CD4-positive, alpha-beta T cell treated with Interleukin-17A for 1 hour (primary cell): Measurements from ENCODE around the gene FRMPD2.

Experiments
- DNase-seq: peaks from one replicate; pipeline ENCODE4 v3.0.0-alpha.2; 2020

The FRMPD2 gene

GRCh38 chr10:48274636-48275035 is at the start of gene FRMPD2:
TSS of gene FRMPD2 (minus strand) at chr10:48274696. CDS start at chr10:48274567, 129 bp downstream.
- DNase-seq, result no peak

- no peak for DNase-seq
These were observed 47.5 kb upstream of the FRMPD2 start for GRCh38 chr10:48322017-48322416.

- DNase-seq, result no peak
These were observed 43.0 kb upstream of the FRMPD2 start for GRCh38 chr10:48317321-48317990.

- no peak for DNase-seq
These were observed 41.7 kb upstream of the FRMPD2 start for GRCh38 chr10:48316236-48316635.

- no peak for DNase-seq
These were observed 39.6 kb upstream of the FRMPD2 start for GRCh38 chr10:48314107-48314506.

GRCh38 chr10:48309711-48310226 is 35.3 kb upstream of the FRMPD2 start:
- peak; percentile 26 for DNase-seq

- no peak for DNase-seq
These were observed 33.2 kb upstream of the FRMPD2 start for GRCh38 chr10:48307711-48308018.

- peak; percentile 80 for DNase-seq
These were observed 32.6 kb upstream of the FRMPD2 start for GRCh38 chr10:48306870-48307710.

GRCh38 chr10:48306265-48306869 is 31.9 kb upstream of the FRMPD2 start, which contains the start of gene MAPK8:
TSS of gene MAPK8 (plus strand) at chr10:48306677. CDS start at chr10:48401661, 94,984 bp downstream.
- peak; percentile 96 for DNase-seq

GRCh38 chr10:48305905-48306264 is 31.4 kb upstream of the FRMPD2 start:
- no peak for DNase-seq

- no peak for DNase-seq
These were observed 28.3 kb upstream of the FRMPD2 start for GRCh38 chr10:48302515-48303476.

GRCh38 chr10:48300556-48300955 is 26.1 kb upstream of the FRMPD2 start:
- no peak for DNase-seq

- no peak for DNase-seq
These were observed 25.2 kb upstream of the FRMPD2 start for GRCh38 chr10:48299692-48300091.

- no peak for DNase-seq
These were observed 24.6 kb upstream of the FRMPD2 start for GRCh38 chr10:48299066-48299465.

- no peak for DNase-seq
These were observed 22.1 kb upstream of the FRMPD2 start for GRCh38 chr10:48296576-48297098.

- DNase-seq, result no peak
These were observed 19.9 kb upstream of the FRMPD2 start for GRCh38 chr10:48294431-48294830.

- DNase-seq, result no peak
These were observed 18.1 kb upstream of the FRMPD2 start for GRCh38 chr10:48292616-48293015.

- no peak for DNase-seq
These were observed 16.7 kb upstream of the FRMPD2 start for GRCh38 chr10:48291190-48291589.

- no peak for DNase-seq
These were observed 15.8 kb upstream of the FRMPD2 start for GRCh38 chr10:48290286-48290685.

GRCh38 chr10:48289501-48290238 is 15.2 kb upstream of the FRMPD2 start:
- peak; percentile 43 for DNase-seq

GRCh38 chr10:48288661-48289060 is 14.2 kb upstream of the FRMPD2 start:
- no peak for DNase-seq
